GM19455 (cell line): Measurements from ENCODE around the gene MMP17.

Source experiments
- ATAC-seq: cut with Tn5 transposase; IDR thresholded peaks from one replicate; pipeline ENCODE4 v1.9.1; 2021; ENCODE audit not compliant: unreplicated experiment

MMP17 gene

GRCh38 chr12:131827961-131828534 lies at the start of gene MMP17:
TSS of gene MMP17 (plus strand) at chr12:131828393. CDS start at chr12:131828495, 102 bp downstream.
- peak; percentile 49 for ATAC-seq

GRCh38 chr12:131779027-131779426 lies 49.2 kb upstream of the MMP17 start:
- no peak for ATAC-seq

- ATAC-seq = no peak
These were observed 46.1 kb upstream of the MMP17 start for GRCh38 chr12:131782061-131782460.

GRCh38 chr12:131783915-131784541 lies 44.2 kb upstream of the MMP17 start:
- no peak for ATAC-seq

GRCh38 chr12:131784909-131785762 lies 43.1 kb upstream of the MMP17 start:
- ATAC-seq = no peak

- no peak for ATAC-seq
These were observed 42.3 kb upstream of the MMP17 start for GRCh38 chr12:131785763-131786330.

GRCh38 chr12:131786331-131786730 lies 41.9 kb upstream of the MMP17 start:
- no peak for ATAC-seq

GRCh38 chr12:131787143-131787660 lies 41.0 kb upstream of the MMP17 start:
- no peak for ATAC-seq

- no peak for ATAC-seq
These were observed 40.1 kb upstream of the MMP17 start for GRCh38 chr12:131788070-131788469.

- ATAC-seq = no peak
These were observed 38.6 kb upstream of the MMP17 start for GRCh38 chr12:131789638-131790037.

- no peak for ATAC-seq
These were observed 34.8 kb upstream of the MMP17 start for GRCh38 chr12:131793243-131794022.

- no peak for ATAC-seq
These were observed 34.1 kb upstream of the MMP17 start for GRCh38 chr12:131794061-131794460.

GRCh38 chr12:131794573-131794972 lies 33.6 kb upstream of the MMP17 start:
- ATAC-seq = no peak

GRCh38 chr12:131795064-131795463 lies 33.1 kb upstream of the MMP17 start:
- ATAC-seq = no peak

GRCh38 chr12:131795690-131796410 lies 32.3 kb upstream of the MMP17 start:
- no peak for ATAC-seq

GRCh38 chr12:131796411-131796736 lies 31.8 kb upstream of the MMP17 start:
- ATAC-seq = no peak

- ATAC-seq = no peak
These were observed 31.2 kb upstream of the MMP17 start for GRCh38 chr12:131796754-131797587.

- no peak for ATAC-seq
These were observed 30.6 kb upstream of the MMP17 start for GRCh38 chr12:131797588-131797934.

- ATAC-seq = no peak
These were observed 29.0 kb upstream of the MMP17 start for GRCh38 chr12:131799195-131799594.
